NT2/D1 (cell line): ENCODE data around the gene HTT-AS.

Experiments
- DNase-seq: peaks from one replicate; pipeline ENCODE4 v3.0.0-alpha.2; 2011; ENCODE audit warnings: low read depth, low spot score
- H3K27me3 ChIP-seq: 2 replicates; pipeline ENCODE4 v1.6.0; 2011; ENCODE audit warnings: mild to moderate bottlenecking; ENCODE audit not compliant: insufficient read length, insufficient read depth
- H3K36me3 ChIP-seq: 2 replicates; pipeline ENCODE4 v1.6.1; 2011; ENCODE audit warnings: mild to moderate bottlenecking, low read length, mixed read lengths; ENCODE audit not compliant: insufficient read depth, insufficient read length
- H3K4me1 ChIP-seq: 2 replicates; pipeline ENCODE4 v1.5.1; 2011; ENCODE audit not compliant: insufficient read depth, insufficient read length
- H3K4me3 ChIP-seq: 2 replicates; pipeline ENCODE4 v1.5.1; 2011; ENCODE audit warnings: low read depth; ENCODE audit not compliant: insufficient read length
- H3K9ac ChIP-seq: 2 replicates; pipeline ENCODE4 v1.6.0; 2011; ENCODE audit warnings: low read depth; ENCODE audit not compliant: insufficient read length
- H3K9me3 ChIP-seq: 2 replicates; pipeline ENCODE4 v1.5.1; 2011; ENCODE audit warnings: mild to moderate bottlenecking, low read length; ENCODE audit not compliant: insufficient read depth
- SUZ12 ChIP-seq: IDR thresholded peaks from 2 replicates; pipeline ENCODE4 v1.6.1; 2011; ENCODE audit not compliant: insufficient read length, insufficient read depth; ENCODE audit errors: extremely low read depth
- YY1 ChIP-seq: IDR thresholded peaks from 2 replicates; pipeline ENCODE4 v1.6.1; 2011; ENCODE audit not compliant: insufficient read length, insufficient read depth
- ZNF274 ChIP-seq: IDR thresholded peaks from 2 replicates; pipeline ENCODE4 v1.6.1; 2011; ENCODE audit warnings: mild to moderate bottlenecking, low read depth, low read length

HTT-AS gene

GRCh38 chr4:3041192-3042142, 32.9 kb downstream of the HTT-AS start:
- TF ChIP-seq SUZ12 (no peak), ZNF274 (no peak), YY1 (no peak)
- DNase-seq = no peak
- Histone ChIP-seq H3K36me3 (no peaks in the 10 kb centered on the region), H3K27me3 (peaks cover 3% of the 10 kb centered on the region), H3K9me3 (no peaks in the 10 kb centered on the region), H3K9ac (peak overlapping the region; percentile 6), H3K4me3 (no peak overlapping the region), H3K4me1 (peaks cover 3% of the 10 kb centered on the region)

- no peak for DNase-seq
- Histone ChIP-seq H3K9ac (no peak overlapping the region), H3K9me3 (no peaks in the 10 kb centered on the region), H3K36me3 (no peaks in the 10 kb centered on the region), H3K27me3 (peaks cover 5% of the 10 kb centered on the region), H3K4me1 (peaks cover 5% of the 10 kb centered on the region), H3K4me3 (no peak overlapping the region)
- no peak for TF ChIP-seq YY1
- TF ChIP-seq ZNF274 = no peak
- no peak for TF ChIP-seq SUZ12
Measured at GRCh38 chr4:3040452-3041191, 33.7 kb downstream of the HTT-AS start.

- Histone ChIP-seq H3K36me3 (no peaks in the 10 kb centered on the region), H3K4me3 (no peak overlapping the region), H3K9me3 (no peaks in the 10 kb centered on the region), H3K27me3 (peaks cover 5% of the 10 kb centered on the region), H3K4me1 (peaks cover 5% of the 10 kb centered on the region), H3K9ac (no peak overlapping the region)
- DNase-seq = no peak
- TF ChIP-seq YY1 (no peak), ZNF274 (no peak), SUZ12 (no peak)
Measured at GRCh38 chr4:3039706-3040366, 34.5 kb downstream of the HTT-AS start.

- H3K36me3 ChIP-seq = no peaks in the 10 kb centered on the region
- H3K4me3 ChIP-seq = no peak overlapping the region
- H3K4me1 ChIP-seq = peaks cover 5% of the 10 kb centered on the region
- H3K9ac ChIP-seq = no peak overlapping the region
- no peaks in the 10 kb centered on the region for H3K9me3 ChIP-seq
- DNase-seq = no peak
- TF ChIP-seq YY1 = no peak
- no peak for TF ChIP-seq ZNF274
- TF ChIP-seq SUZ12 = no peak
- peaks cover 5% of the 10 kb centered on the region for H3K27me3 ChIP-seq
Measured at GRCh38 chr4:3037957-3038461, 36.3 kb downstream of the HTT-AS start.

GRCh38 chr4:3036131-3036952, 38.0 kb downstream of the HTT-AS start:
- TF ChIP-seq SUZ12 (no peak), ZNF274 (no peak), YY1 (no peak)
- no peak for DNase-seq
- no peak overlapping the region for H3K9ac ChIP-seq
- H3K4me3 ChIP-seq = no peak overlapping the region
- no peaks in the 10 kb centered on the region for H3K36me3 ChIP-seq
- H3K9me3 ChIP-seq = no peaks in the 10 kb centered on the region
- H3K27me3 ChIP-seq = peaks cover 5% of the 10 kb centered on the region
- peaks cover 5% of the 10 kb centered on the region for H3K4me1 ChIP-seq

- Histone ChIP-seq H3K9ac (no peak overlapping the region), H3K4me3 (no peak overlapping the region), H3K9me3 (no peaks in the 10 kb centered on the region), H3K36me3 (no peaks in the 10 kb centered on the region), H3K27me3 (peaks cover 5% of the 10 kb centered on the region), H3K4me1 (peaks cover 5% of the 10 kb centered on the region)
- TF ChIP-seq YY1 (no peak), SUZ12 (no peak), ZNF274 (no peak)
- DNase-seq = no peak
Measured at GRCh38 chr4:3035674-3036073, 38.7 kb downstream of the HTT-AS start.
